ENCODE results near the gene PCSK5.

DNA sequence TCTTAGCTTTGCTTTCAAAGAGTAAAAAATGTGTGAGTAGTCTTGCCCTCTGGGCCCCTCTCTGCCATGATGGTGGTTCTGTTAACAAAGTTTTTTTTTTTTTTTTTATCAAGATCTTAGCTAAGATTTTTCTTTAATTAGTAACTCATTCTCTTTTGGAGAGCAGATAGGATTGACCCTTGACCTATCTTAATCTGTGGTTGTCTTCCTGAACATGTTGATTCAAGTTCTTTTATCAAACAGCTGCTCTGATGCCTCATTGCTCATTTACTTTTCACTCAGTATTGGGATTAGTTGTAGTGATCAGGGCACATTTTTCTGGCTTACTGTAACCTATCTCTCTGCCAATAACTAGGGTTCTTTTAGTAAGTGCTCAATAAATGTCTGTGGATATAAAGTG is 106.3 kb downstream of the PCSK5 start:
- TF ChIP-seq, protein P1, sequence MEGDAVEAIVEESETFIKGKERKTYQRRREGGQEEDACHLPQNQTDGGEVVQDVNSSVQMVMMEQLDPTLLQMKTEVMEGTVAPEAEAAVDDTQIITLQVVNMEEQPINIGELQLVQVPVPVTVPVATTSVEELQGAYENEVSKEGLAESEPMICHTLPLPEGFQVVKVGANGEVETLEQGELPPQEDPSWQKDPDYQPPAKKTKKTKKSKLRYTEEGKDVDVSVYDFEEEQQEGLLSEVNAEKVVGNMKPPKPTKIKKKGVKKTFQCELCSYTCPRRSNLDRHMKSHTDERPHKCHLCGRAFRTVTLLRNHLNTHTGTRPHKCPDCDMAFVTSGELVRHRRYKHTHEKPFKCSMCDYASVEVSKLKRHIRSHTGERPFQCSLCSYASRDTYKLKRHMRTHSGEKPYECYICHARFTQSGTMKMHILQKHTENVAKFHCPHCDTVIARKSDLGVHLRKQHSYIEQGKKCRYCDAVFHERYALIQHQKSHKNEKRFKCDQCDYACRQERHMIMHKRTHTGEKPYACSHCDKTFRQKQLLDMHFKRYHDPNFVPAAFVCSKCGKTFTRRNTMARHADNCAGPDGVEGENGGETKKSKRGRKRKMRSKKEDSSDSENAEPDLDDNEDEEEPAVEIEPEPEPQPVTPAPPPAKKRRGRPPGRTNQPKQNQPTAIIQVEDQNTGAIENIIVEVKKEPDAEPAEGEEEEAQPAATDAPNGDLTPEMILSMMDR (IDR thresholded peaks at IDR 0.05) = no peak
- no peak for TF ChIP-seq EZH2 (IDR thresholded peaks at IDR 0.05; ENCODE audit: borderline replicate concordance, insufficient read depth, low read depth, low read length, poor library complexity, severe bottlenecking)
